Choroid plexus epithelial cell (primary cell): ENCODE data around the gene KCNC1.

Source experiments
- DNase-seq: peaks from one replicate; pipeline ENCODE4 v3.0.0-alpha.2; 2010; ENCODE audit warnings: low read depth
- H3K4me3 ChIP-seq: 2 replicates; pipeline ENCODE4 v1.5.1; 2011; ENCODE audit warnings: low read depth, mild to moderate bottlenecking, control low read depth, low read length, moderate library complexity
- TF ChIP-seq, protein P1 (sequence below): conservative IDR thresholded peaks from 2 replicates; pipeline ENCODE4 v1.5.1; 2011; ENCODE audit warnings: low read depth, mild to moderate bottlenecking, control low read depth, inconsistent platforms, low read length, moderate library complexity

The KCNC1 gene

DNA sequence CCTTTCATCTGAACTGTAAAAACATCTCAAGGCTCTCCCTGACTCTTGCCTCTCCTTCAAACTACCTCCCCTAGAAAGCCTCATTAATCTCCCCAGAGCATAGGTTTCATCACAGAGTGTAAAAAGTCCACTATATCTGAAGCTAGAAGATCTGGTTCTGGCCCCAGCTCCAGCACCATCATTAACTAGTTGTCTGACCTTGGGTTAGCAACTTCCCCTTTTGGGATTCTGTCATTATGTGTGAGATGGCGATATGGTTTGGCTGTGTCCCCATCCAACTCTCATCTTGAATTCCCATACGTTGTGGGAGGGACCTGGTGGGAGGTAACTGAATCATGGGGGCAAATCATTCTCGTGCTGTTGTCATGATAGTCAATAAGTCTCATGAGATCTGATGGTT is 97.3 kb downstream of the KCNC1 start:
- TF ChIP-seq, protein P1, sequence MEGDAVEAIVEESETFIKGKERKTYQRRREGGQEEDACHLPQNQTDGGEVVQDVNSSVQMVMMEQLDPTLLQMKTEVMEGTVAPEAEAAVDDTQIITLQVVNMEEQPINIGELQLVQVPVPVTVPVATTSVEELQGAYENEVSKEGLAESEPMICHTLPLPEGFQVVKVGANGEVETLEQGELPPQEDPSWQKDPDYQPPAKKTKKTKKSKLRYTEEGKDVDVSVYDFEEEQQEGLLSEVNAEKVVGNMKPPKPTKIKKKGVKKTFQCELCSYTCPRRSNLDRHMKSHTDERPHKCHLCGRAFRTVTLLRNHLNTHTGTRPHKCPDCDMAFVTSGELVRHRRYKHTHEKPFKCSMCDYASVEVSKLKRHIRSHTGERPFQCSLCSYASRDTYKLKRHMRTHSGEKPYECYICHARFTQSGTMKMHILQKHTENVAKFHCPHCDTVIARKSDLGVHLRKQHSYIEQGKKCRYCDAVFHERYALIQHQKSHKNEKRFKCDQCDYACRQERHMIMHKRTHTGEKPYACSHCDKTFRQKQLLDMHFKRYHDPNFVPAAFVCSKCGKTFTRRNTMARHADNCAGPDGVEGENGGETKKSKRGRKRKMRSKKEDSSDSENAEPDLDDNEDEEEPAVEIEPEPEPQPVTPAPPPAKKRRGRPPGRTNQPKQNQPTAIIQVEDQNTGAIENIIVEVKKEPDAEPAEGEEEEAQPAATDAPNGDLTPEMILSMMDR = no peak
- DNase-seq = no peak
- no peak overlapping the region for H3K4me3 ChIP-seq
